C4-2B (cell line): Measurements from ENCODE around the gene DNA2.

Experiments
- H3K27ac ChIP-seq: fragments of 450-650 bp; 2 replicates; pipeline ENCODE4 v1.5.1; 2017
- CTCF ChIP-seq: fragments of 450-650 bp; conservative IDR thresholded peaks from 2 replicates; pipeline ENCODE4 v1.5.1; 2017; ENCODE audit warnings: mild to moderate bottlenecking
- ZFX ChIP-seq: fragments of 450-650 bp; IDR thresholded peaks from 2 replicates; pipeline ENCODE4 v1.6.1; 2017

Gene DNA2

GRCh38 chr10:68408898-68409518, 62.8 kb downstream of the DNA2 start:
- no peak overlapping the region for H3K27ac ChIP-seq
- TF ChIP-seq CTCF (no peak), ZFX (no peak)

- peak; percentile 91 for TF ChIP-seq ZFX
- peak; percentile 100 for TF ChIP-seq CTCF
- peak within 1 kb of the TSS; percentile 90 for H3K27ac ChIP-seq
These were observed 64.8 kb downstream of the DNA2 start, which contains the start of gene RUFY2 for GRCh38 chr10:68406815-68407548. TSS of gene RUFY2 (minus strand) at chr10:68407277. CDS start at chr10:68407189, 88 bp downstream.

GRCh38 chr10:68406111-68406814, 65.5 kb downstream of the DNA2 start:
- TF ChIP-seq CTCF: no peak
- no peak for TF ChIP-seq ZFX
- H3K27ac ChIP-seq: peak overlapping the region; percentile 90

GRCh38 chr10:68403701-68404100, 68.1 kb downstream of the DNA2 start:
- H3K27ac ChIP-seq: no peak overlapping the region
- TF ChIP-seq ZFX (no peak), CTCF (no peak)

GRCh38 chr10:68402276-68402675, 69.5 kb downstream of the DNA2 start:
- TF ChIP-seq ZFX (no peak), CTCF (no peak)
- H3K27ac ChIP-seq: no peak overlapping the region

GRCh38 chr10:68397005-68397404, 74.8 kb downstream of the DNA2 start:
- no peak overlapping the region for H3K27ac ChIP-seq
- TF ChIP-seq CTCF (no peak), ZFX (no peak)

- TF ChIP-seq ZFX (no peak), CTCF (no peak)
- no peak overlapping the region for H3K27ac ChIP-seq
These were observed 86.0 kb downstream of the DNA2 start for GRCh38 chr10:68385740-68386139.
